Measurements from ENCODE around the gene PLXDC2. TPM values are rescaled to one million over a fixed set of nuclear protein-coding genes. Genes with fewer than 3 reads are reported as not detected.

Gene PLXDC2
- total and polyA plus RNA-seq, 2 experiments from 2014 or later = 39.9 to 52.2 TPM

DNA sequence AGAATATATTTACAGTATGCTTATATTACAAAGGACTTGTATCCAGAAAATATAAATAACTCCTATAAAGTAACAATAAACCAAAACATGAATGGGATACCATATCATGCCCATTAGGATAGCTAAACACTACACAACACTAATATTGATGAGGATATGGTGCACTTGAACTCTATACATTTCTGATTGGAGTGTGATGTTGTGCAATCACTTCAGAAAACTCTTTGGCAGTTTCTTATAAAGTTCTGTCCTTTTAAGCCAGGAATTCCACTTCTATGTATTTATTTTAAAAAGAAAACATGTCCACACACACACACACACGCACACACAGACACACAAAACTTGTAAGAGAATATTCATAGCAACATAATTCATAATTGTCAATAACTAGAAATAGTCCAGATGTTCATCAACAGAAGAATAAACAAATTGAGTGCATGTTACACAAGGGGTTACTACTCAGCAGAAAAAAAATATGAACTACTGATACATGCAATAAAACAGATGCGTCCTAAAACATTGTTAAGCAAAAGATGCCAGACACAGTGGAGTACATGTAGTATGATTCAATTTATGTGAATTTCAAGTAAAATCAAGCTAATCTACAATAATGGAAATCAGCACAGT lies 416.0 kb downstream of the PLXDC2 start:
- Histone ChIP-seq H3K27ac (no peak overlapping the region), H3K9me2 (replicated peaks; ENCODE audit: insufficient read depth) (no peaks in the 10 kb centered on the region), H4K20me1 (ENCODE audit: insufficient read depth, poor library complexity, severe bottlenecking) (no peaks in the 10 kb centered on the region), H3K4me2 (no peak overlapping the region), H3K9me3 (ENCODE audit: low read depth) (no peaks in the 10 kb centered on the region), H3K36me3 (replicated peaks; ENCODE audit: insufficient read depth, low read depth) (no peaks in the 10 kb centered on the region), H3K79me2 (no peaks in the 10 kb centered on the region), H2AFZ (no peak overlapping the region), H3K4me1 (ENCODE audit: insufficient read depth) (no peaks in the 10 kb centered on the region), H3K27me3 (no peaks in the 10 kb centered on the region), H3K4me3 (no peak overlapping the region)
- TF ChIP-seq EZH2phosphoT487 (IDR thresholded peaks at IDR 0.05; ENCODE audit: low read depth, severe bottlenecking, unreplicated experiment) (no peak), EZH2 (IDR thresholded peaks at IDR 0.05; ENCODE audit: borderline replicate concordance) (no peak)
- TF ChIP-seq, protein P1, sequence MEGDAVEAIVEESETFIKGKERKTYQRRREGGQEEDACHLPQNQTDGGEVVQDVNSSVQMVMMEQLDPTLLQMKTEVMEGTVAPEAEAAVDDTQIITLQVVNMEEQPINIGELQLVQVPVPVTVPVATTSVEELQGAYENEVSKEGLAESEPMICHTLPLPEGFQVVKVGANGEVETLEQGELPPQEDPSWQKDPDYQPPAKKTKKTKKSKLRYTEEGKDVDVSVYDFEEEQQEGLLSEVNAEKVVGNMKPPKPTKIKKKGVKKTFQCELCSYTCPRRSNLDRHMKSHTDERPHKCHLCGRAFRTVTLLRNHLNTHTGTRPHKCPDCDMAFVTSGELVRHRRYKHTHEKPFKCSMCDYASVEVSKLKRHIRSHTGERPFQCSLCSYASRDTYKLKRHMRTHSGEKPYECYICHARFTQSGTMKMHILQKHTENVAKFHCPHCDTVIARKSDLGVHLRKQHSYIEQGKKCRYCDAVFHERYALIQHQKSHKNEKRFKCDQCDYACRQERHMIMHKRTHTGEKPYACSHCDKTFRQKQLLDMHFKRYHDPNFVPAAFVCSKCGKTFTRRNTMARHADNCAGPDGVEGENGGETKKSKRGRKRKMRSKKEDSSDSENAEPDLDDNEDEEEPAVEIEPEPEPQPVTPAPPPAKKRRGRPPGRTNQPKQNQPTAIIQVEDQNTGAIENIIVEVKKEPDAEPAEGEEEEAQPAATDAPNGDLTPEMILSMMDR (IDR thresholded peaks at IDR 0.05; ENCODE audit: poor library complexity) = no peak
- DNase-seq (ENCODE audit: low spot score) = no peak
- 82% methylated on average over 2 of the region's 2 CpGs for WGBS (ENCODE audit: low lambda C conversion rate, missing lambda C conversion rate)

- no peaks in the 10 kb centered on the region for H3K9me2 ChIP-seq (replicated peaks; ENCODE audit: insufficient read depth)
- H3K27me3 ChIP-seq = no peaks in the 10 kb centered on the region
- no peak overlapping the region for H3K27ac ChIP-seq
- H3K4me2 ChIP-seq = no peak overlapping the region
- H2AFZ ChIP-seq = no peak overlapping the region
- H3K9me3 ChIP-seq (ENCODE audit: low read depth) = no peaks in the 10 kb centered on the region
- no peaks in the 10 kb centered on the region for H3K36me3 ChIP-seq (replicated peaks; ENCODE audit: insufficient read depth, low read depth)
- no peak overlapping the region for H3K4me3 ChIP-seq
- DNase-seq (ENCODE audit: low spot score) = no peak
- TF ChIP-seq, protein P1 (IDR thresholded peaks at IDR 0.05; ENCODE audit: poor library complexity) = no peak
- no peak for TF ChIP-seq EZH2 (IDR thresholded peaks at IDR 0.05; ENCODE audit: borderline replicate concordance)
- TF ChIP-seq EZH2phosphoT487 (IDR thresholded peaks at IDR 0.05; ENCODE audit: low read depth, severe bottlenecking, unreplicated experiment) = no peak
- H3K4me1 ChIP-seq (ENCODE audit: insufficient read depth) = no peaks in the 10 kb centered on the region
- no peaks in the 10 kb centered on the region for H4K20me1 ChIP-seq (ENCODE audit: insufficient read depth, poor library complexity, severe bottlenecking)
- H3K79me2 ChIP-seq = no peaks in the 10 kb centered on the region
Measured at GRCh38 chr10:20233423-20233822, 417.2 kb downstream of the PLXDC2 start.

DNA sequence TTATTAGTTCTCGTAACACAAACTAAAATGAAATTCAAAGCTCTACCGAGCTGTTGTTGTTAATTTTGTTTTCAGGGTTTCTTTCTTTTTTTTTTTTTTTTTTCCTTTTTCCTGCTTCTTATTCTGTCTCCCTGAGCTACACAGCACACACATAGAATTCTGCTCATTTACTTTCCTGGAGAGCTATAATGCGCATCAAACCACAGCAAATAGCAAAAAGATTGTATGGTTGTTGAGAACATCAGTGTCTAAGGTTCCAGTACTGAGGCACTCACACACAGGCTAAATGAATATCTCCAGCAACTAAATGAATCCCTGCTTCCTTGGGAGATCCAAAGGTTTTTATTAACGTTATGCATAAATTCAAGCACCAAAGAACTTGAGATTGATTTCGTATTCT lies 418.3 kb downstream of the PLXDC2 start:
- TF ChIP-seq, protein P1 (IDR thresholded peaks at IDR 0.05; ENCODE audit: poor library complexity) = no peak
- no peak for TF ChIP-seq EZH2 (IDR thresholded peaks at IDR 0.05; ENCODE audit: borderline replicate concordance)
- TF ChIP-seq EZH2phosphoT487 (IDR thresholded peaks at IDR 0.05; ENCODE audit: low read depth, severe bottlenecking, unreplicated experiment) = no peak
- Histone ChIP-seq H3K36me3 (replicated peaks; ENCODE audit: insufficient read depth, low read depth) (no peaks in the 10 kb centered on the region), H3K4me3 (no peak overlapping the region)

More for the DNA sequence above, 418.3 kb downstream of the PLXDC2 start:
- no peak overlapping the region for H3K27ac ChIP-seq
- no peak overlapping the region for H3K4me2 ChIP-seq
- no peak for DNase-seq (ENCODE audit: low spot score)
- no peaks in the 10 kb centered on the region for H3K79me2 ChIP-seq
- WGBS (ENCODE audit: low lambda C conversion rate, missing lambda C conversion rate) = 93% methylated on average over 5 of the region's 5 CpGs
- no peaks in the 10 kb centered on the region for H4K20me1 ChIP-seq (ENCODE audit: insufficient read depth, poor library complexity, severe bottlenecking)
- no peaks in the 10 kb centered on the region for H3K9me3 ChIP-seq (ENCODE audit: low read depth)
- no peaks in the 10 kb centered on the region for H3K4me1 ChIP-seq (ENCODE audit: insufficient read depth)
- no peak overlapping the region for H2AFZ ChIP-seq
- no peaks in the 10 kb centered on the region for H3K9me2 ChIP-seq (replicated peaks; ENCODE audit: insufficient read depth)
- H3K27me3 ChIP-seq = no peaks in the 10 kb centered on the region

Measured in hepatocyte (in vitro differentiated cells).